Colonic mucosa (tissue), 4 donors: ENCODE data around the gene OPA3. TPM values are rescaled to one million over a fixed set of nuclear protein-coding genes. Genes with fewer than 3 reads are reported as not detected.
A peak's percentile ranks its signal among the peaks of the same experiment; 100 is the strongest.

Experiments used
- DNase-seq: peaks from one replicate; pipeline ENCODE4 v3.0.0-alpha.2; 2020
- H3K27ac ChIP-seq: fragments of 200-600 bp; one replicate; pipeline ENCODE4 v1.8.0; 2021
- H3K27me3 ChIP-seq: fragments of 200-600 bp; one replicate; pipeline ENCODE4 v1.8.0; 2021
- H3K36me3 ChIP-seq: fragments of 200-600 bp; one replicate; pipeline ENCODE4 v1.8.0; 2021
- H3K4me1 ChIP-seq: fragments of 200-600 bp; one replicate; pipeline ENCODE4 v1.8.0; 2021; ENCODE audit warnings: mild to moderate bottlenecking
- H3K4me3 ChIP-seq: fragments of 200-600 bp; one replicate; pipeline ENCODE4 v1.8.0; 2021
- H3K9ac ChIP-seq, 2 donors: one replicate each; pipeline ENCODE4 v1.7.0; 2013; ENCODE audit warnings: control low read depth in 2 of 2, low read depth in 2 of 2, low read length in 2 of 2
- H3K9me3 ChIP-seq: fragments of 200-600 bp; one replicate; pipeline ENCODE4 v1.8.0; 2021
- CTCF ChIP-seq: fragments of 200-600 bp; IDR thresholded peaks from one replicate; pipeline ENCODE4 v1.8.0; 2022; ENCODE audit warnings: antibody characterized with exemption, mild to moderate bottlenecking
- intact Hi-C: fragments of 100-400 bp; cut with DNase I; formaldehyde crosslinking; loops from one replicate; pipeline ENCODE4 v1.14.1; 2022
- total RNA-seq, 2 donors: library from RNA; stranded (reverse); fragmentation: NEBNext Ultra II Directional in 1 of 2; extraction: Animal tissue kit (Norgen Biotek cat#: 25700) in 1 of 2; gene quantifications; one replicate each; pipeline ENCODE4 v1.2.1, GENCODE V29; 2021
- donor health status: healthy.
- donor health status: DM: no; HTN: no; CAD: no.
- donor health status: DM: no; HTN: no; CAD: no.

Gene OPA3
- total RNA-seq, 2 donors from 2014 or later, result 12.4 to 14.8 TPM

GRCh38 chr19:45560686-45561085, 23.9 kb downstream of the OPA3 start:
- Histone ChIP-seq H3K4me3 (no peak overlapping the region), H3K9me3 (no peaks in the 10 kb centered on the region), H3K27ac (no peak overlapping the region), H3K36me3 (no peaks in the 10 kb centered on the region), H3K9ac (no peak overlapping the region), H3K27me3 (no peaks in the 10 kb centered on the region), H3K4me1 (peaks cover 3% of the 10 kb centered on the region)
- TF ChIP-seq CTCF, result no peak
- no peak for DNase-seq
- intact Hi-C loops, result no loop called here

GRCh38 chr19:45560038-45560437, 24.6 kb downstream of the OPA3 start:
- Histone ChIP-seq H3K27me3 (no peaks in the 10 kb centered on the region), H3K9ac (no peak overlapping the region), H3K4me3 (no peak overlapping the region), H3K27ac (no peak overlapping the region), H3K9me3 (no peaks in the 10 kb centered on the region), H3K4me1 (peaks cover 3% of the 10 kb centered on the region), H3K36me3 (no peaks in the 10 kb centered on the region)
- intact Hi-C loops, result no loop called here
- no peak for DNase-seq
- no peak for TF ChIP-seq CTCF

GRCh38 chr19:45558399-45558878, 26.2 kb downstream of the OPA3 start:
- intact Hi-C loops, result loop anchor here (5.0 kb wide), 1 partner anchor 36 kb away; no protein-coding TSS in a partner anchor
- peak; percentile 77 for DNase-seq
- no peak overlapping the region for H3K4me3 ChIP-seq
- no peaks in the 10 kb centered on the region for H3K27me3 ChIP-seq
- H3K36me3 ChIP-seq, result no peaks in the 10 kb centered on the region
- H3K4me1 ChIP-seq, result peaks cover 3% of the 10 kb centered on the region
- no peak overlapping the region for H3K27ac ChIP-seq
- H3K9ac ChIP-seq, result no peak overlapping the region
- TF ChIP-seq CTCF, result peak; percentile 63
- H3K9me3 ChIP-seq, result no peaks in the 10 kb centered on the region

- Histone ChIP-seq H3K27ac (no peak overlapping the region), H3K4me1 (peaks cover 6% of the 10 kb centered on the region), H3K9ac (no peak overlapping the region), H3K9me3 (no peaks in the 10 kb centered on the region), H3K4me3 (no peak overlapping the region), H3K27me3 (no peaks in the 10 kb centered on the region), H3K36me3 (no peaks in the 10 kb centered on the region)
- no peak for TF ChIP-seq CTCF
- intact Hi-C loops, result loop anchor here (5.0 kb wide), 1 partner anchor 35 kb away; no protein-coding TSS in a partner anchor
- DNase-seq, result no peak
Observed at GRCh38 chr19:45556835-45557234, 27.8 kb downstream of the OPA3 start.

GRCh38 chr19:45554481-45554880, 30.1 kb downstream of the OPA3 start:
- Histone ChIP-seq H3K36me3 (no peaks in the 10 kb centered on the region), H3K27me3 (no peaks in the 10 kb centered on the region), H3K9me3 (no peaks in the 10 kb centered on the region), H3K4me3 (no peak overlapping the region), H3K27ac (no peak overlapping the region), H3K9ac (no peak overlapping the region), H3K4me1 (peaks cover 3% of the 10 kb centered on the region)
- no peak for DNase-seq
- TF ChIP-seq CTCF, result no peak
- intact Hi-C loops, result no loop called here
